GM19372 (cell line): Measurements from ENCODE around the gene OR2D2.
A peak's percentile ranks its signal among the peaks of the same experiment; 100 is the strongest.
"Not testable (repeated sequence)": the region's sequence is repeated elsewhere in the genome, so short reads cannot be mapped to it uniquely, and the experiment has no call there.

ENCODE experiments used
- ATAC-seq: cut with Tn5 transposase; IDR thresholded peaks from one replicate; pipeline ENCODE4 v1.9.1; 2021; ENCODE audit warnings: mild to moderate bottlenecking, low read depth, moderate library complexity; ENCODE audit not compliant: unreplicated experiment

OR2D2 gene

GRCh38 chr11:6892400-6892799 is at the start of gene OR2D2:
Gene OR2D2, minus strand, starts transcription at chr11:6892500. Its CDS starts 0 bp downstream, at chr11:6892500.
- no peak for ATAC-seq

DNA sequence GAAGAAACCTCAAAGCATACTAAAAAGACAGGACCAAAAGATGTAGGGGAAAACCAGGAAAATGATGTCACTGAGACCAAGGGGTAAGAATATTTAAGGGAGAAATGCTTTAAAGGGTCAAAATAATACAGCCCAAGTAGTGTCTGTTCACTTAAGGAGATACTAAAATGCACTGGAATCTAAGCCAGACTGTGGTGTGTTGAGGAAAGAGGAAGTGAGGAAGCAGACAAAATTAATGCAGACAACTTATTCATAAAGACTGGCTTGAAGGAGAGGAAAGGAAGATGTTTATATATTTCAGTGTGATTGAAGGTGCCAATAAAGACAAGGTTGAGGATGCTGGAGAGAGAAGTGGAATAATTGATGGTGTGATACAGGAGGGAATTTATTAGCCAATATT is 49.7 kb upstream of the OR2D2 start:
- no peak for ATAC-seq

DNA sequence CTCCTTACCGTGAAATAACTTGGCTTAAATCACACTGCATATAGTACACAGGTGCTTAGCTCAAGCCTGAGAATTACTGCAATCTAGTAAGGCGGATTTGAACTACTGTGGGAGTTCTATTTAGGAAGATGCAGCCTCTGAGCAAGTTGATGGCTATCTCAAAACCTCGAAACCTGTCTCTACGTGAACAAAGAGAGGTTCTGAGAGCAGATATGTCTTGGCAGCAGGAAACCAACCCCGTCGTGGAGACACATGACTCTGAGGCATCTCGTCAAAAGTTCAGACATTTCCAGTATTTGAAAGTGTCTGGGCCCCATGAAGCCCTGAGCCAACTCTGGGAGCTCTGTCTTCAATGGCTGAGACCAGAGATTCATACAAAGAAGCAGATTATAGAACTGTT is 39.8 kb upstream of the OR2D2 start:
- no peak for ATAC-seq

DNA sequence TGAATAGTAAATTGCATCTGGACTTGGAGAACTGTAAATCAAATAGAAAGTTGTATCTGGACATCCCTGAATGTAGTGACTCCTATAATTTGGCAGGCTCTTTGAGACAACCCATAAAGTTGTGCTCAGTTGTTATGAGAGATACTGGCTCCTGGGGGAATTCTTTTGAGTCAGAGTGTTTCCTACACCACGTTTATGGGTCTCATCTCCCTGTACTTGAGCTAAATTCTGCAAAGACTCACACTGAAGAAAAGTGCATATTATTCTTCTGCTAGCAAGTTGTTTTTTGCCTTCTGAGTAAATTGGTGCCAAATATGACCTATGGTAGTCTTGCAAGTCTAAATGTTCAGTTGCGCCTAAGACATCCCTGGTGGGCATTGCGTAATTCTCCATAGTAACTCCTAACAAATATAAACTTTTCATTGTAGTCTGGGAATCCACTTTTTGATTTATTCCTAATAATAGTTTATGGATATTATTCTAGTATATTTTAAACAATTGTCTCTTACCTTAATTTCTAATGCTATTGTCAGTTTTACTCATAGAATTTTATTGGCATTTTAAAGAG is 38.9 kb upstream of the OR2D2 start:
- no peak for ATAC-seq

GRCh38 chr11:6928916-6929315 is 36.6 kb upstream of the OR2D2 start:
- no peak for ATAC-seq

GRCh38 chr11:6927030-6927617 is 34.8 kb upstream of the OR2D2 start:
- ATAC-seq = peak; percentile 59

GRCh38 chr11:6926208-6927029 is 34.1 kb upstream of the OR2D2 start, which contains the start of gene ZNF215:
Gene ZNF215, plus strand, starts transcription at chr11:6926426. Its CDS starts 5,847 bp downstream, at chr11:6932273.
- peak; percentile 66 for ATAC-seq

- ATAC-seq = peak; percentile 20
Measured at GRCh38 chr11:6925636-6926207, 33.4 kb upstream of the OR2D2 start.

- no peak for ATAC-seq
Measured at GRCh38 chr11:6925007-6925577, 32.8 kb upstream of the OR2D2 start.

- ATAC-seq = no peak
Measured at GRCh38 chr11:6920702-6921101, 28.4 kb upstream of the OR2D2 start, which contains the start of gene OR2D3. Gene OR2D3, plus strand, starts transcription at chr11:6921002. Its CDS starts 0 bp downstream, at chr11:6921002.

- no peak for ATAC-seq
Measured at GRCh38 chr11:6919698-6920097, 27.4 kb upstream of the OR2D2 start.

DNA sequence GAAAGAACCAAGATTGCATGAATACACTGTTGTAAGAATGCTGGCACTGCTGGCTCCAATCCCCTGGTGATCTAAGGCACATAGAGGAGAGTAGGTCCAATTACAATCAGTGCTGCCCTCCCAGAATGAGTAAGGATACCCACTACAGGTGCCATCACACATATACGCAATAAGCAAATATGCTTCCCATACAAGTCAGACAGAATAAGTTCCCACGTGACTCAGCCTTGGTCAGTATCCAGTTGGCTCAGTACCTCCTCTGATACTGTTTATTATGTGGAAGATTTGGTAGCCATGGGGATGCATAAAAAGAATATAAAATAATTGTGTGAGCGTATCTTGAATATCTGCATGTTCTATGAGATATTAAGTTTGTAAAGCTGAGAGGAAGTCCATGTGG is 19.6 kb upstream of the OR2D2 start:
- ATAC-seq = no peak

- no peak for ATAC-seq
Measured at GRCh38 chr11:6911378-6911777, 19.1 kb upstream of the OR2D2 start.

- not testable (repeated sequence) for ATAC-seq
Measured at GRCh38 chr11:6904804-6905203, 12.5 kb upstream of the OR2D2 start.

DNA sequence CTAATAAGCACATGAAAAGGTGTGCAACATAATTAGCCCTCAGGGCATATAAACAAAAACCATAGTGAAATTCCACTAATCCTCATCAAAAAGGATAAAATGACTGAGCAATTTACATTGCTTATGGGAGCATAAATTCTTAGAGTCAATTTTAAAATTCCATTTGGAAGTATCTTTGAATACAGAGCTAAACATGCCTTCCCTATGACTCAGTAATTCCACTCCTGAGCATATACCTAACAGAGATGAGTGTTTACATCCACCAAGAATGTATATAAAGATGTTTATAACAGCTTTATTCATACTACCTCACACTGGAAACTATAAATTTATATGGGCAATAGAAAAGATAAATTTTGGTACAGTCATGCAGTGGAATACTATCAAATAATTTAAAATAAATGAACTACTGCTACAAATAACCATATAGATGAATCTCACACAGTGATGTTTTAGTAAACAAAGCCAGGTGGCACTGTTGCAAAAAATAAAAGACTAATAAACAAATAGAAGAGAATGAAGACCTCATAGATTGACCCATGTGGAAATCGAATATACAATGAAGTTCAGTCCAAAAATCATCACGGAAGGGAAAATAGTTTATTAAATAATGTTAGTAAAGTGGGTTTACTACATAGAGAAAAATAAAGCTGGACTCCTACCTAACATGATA is 8.2 kb upstream of the OR2D2 start:
- no peak for ATAC-seq

DNA sequence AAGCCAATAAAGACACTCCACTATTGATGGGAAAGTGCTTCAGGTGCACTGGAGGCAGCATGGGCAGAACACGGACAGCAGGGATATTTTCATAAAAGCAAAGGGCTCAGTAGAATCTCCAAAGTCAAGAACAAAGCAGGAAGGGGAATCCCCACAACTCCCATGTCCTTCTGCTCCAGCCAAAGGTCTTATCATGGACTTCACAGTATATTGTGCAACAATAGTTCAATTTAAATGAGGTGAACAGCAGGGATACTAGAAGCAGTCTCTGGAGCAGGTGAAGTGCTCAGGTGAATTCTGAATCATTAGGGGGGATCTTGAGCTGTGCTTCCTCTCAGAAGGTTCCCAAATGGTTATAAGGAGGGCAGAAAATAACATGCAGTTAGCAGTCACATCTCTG is 6.6 kb upstream of the OR2D2 start:
- no peak for ATAC-seq

DNA sequence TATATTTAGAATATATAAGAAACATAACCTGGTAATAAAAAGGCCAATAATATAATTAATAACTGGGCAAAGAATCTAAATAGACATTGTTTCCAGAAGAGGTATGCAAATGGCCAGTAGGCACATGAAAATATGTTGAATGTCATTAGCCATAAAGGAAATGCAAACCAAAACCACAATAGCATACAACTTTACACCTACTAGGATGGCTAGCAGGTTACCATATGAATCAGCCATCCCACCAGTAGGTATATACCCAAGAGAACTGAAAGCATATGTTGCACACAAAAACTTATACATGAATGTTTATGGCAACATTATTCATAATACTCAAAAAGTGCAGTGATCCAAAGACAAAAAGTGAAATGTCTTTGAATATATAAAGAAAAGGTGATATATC is 2.7 kb upstream of the OR2D2 start:
- peak; percentile 74 for ATAC-seq

- no peak for ATAC-seq
Measured at GRCh38 chr11:6894097-6894496, 1.8 kb upstream of the OR2D2 start.

DNA sequence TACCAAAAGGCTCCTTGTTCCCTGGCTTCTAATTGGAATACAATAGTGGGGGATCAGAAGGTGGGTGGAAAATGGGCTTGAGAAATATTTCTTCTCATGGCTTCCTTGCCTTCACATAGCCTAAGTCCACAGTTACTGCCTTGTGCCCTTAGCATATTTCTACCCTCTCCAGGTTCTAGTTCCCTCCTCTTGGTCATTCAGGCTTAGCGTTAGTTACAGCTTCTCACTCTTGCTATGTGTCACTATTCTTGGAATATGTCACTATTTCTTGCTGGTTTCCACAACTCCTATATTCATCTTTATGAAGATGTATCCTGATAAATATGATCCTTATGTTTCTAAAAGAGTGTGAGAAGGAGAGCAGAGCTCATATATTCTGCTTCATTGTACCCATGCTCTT is 2.5 kb downstream of the OR2D2 start:
- no peak for ATAC-seq

- ATAC-seq = no peak
Measured at GRCh38 chr11:6888830-6889229, 3.5 kb downstream of the OR2D2 start.
